VCaP (cell line): ENCODE data around the gene MINDY4.

Source experiments
- H3K27ac ChIP-seq: fragments of 450-650 bp; 2 replicates; pipeline ENCODE4 v1.5.1; 2017
- TF ChIP-seq, protein P1 (sequence below): fragments of 450-650 bp; conservative IDR thresholded peaks from 2 replicates; pipeline ENCODE4 v1.5.1; 2017; ENCODE audit warnings: mild to moderate bottlenecking, moderate library complexity

MINDY4 gene

DNA sequence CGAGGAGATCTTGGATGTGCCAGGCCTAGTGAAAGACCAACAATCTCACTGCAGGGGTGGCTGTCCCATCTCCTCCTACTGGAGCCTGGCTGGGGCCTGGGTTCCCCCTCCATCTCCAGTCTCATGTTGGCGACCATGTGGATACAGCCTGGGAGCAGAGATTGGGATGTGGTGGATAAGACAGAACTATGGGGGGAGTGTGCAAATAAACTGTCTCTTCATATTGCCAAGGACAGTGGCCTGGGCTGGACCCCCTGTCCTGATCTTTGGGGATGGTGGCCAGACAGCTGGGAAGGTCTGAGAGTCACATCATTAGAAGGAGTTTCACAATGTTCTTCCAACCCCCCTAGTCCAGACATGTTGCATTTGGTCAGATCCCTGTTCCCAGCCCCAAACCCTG, 5.8 kb upstream of the MINDY4 start:
- TF ChIP-seq, protein P1, sequence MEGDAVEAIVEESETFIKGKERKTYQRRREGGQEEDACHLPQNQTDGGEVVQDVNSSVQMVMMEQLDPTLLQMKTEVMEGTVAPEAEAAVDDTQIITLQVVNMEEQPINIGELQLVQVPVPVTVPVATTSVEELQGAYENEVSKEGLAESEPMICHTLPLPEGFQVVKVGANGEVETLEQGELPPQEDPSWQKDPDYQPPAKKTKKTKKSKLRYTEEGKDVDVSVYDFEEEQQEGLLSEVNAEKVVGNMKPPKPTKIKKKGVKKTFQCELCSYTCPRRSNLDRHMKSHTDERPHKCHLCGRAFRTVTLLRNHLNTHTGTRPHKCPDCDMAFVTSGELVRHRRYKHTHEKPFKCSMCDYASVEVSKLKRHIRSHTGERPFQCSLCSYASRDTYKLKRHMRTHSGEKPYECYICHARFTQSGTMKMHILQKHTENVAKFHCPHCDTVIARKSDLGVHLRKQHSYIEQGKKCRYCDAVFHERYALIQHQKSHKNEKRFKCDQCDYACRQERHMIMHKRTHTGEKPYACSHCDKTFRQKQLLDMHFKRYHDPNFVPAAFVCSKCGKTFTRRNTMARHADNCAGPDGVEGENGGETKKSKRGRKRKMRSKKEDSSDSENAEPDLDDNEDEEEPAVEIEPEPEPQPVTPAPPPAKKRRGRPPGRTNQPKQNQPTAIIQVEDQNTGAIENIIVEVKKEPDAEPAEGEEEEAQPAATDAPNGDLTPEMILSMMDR = no peak
- H3K27ac ChIP-seq = peak overlapping the region; percentile 24; the same call in 1 of the 2 replicates

DNA sequence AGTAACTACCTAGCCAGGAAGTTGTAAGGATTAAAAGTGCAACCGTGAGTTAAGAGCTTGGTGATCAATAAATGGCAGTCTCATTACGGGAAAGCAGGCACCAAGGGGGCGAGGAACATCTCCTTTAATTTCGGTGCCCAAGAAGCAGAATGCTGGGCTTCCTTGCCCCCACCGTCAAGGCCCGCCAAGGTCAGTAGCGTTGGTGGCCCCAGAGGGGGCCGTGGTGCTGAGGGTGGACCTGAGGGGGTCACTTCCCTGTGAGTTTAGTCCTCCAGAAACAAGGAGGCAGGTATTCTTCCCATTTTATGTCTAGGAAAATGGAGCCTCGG, 408 bp upstream of the MINDY4 start:
- TF ChIP-seq, protein P1 = no peak
- peak overlapping the region; percentile 80 for H3K27ac ChIP-seq

DNA sequence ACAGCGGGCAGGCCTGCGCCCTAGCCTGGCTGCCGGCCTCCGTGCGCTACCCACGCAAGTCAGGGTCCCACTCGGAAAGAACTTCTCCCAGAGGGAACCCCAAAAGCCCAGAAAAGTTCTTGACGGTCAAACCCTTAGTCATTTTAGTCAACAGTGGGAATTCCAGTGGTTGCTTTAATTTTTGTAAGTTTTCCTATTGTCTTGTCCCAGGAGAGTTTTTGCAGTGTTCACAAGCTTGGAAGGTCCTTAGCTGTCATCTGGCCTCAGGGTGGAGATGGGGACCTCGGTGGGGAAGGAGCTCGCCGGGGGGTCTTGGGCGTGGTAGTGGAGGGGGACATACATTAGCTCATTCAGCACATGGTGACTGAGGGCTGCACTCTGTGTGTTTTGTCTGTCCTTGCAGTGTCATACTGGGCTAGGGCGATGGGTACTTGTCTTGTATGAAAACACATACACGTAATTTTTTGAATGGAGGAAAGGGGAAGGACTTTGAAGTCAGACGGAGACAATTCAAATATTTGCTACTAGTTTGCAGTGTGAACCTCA, 736 bp downstream of the MINDY4 start:
- TF ChIP-seq, protein P1 = no peak
- peak overlapping the region; percentile 80 for H3K27ac ChIP-seq

DNA sequence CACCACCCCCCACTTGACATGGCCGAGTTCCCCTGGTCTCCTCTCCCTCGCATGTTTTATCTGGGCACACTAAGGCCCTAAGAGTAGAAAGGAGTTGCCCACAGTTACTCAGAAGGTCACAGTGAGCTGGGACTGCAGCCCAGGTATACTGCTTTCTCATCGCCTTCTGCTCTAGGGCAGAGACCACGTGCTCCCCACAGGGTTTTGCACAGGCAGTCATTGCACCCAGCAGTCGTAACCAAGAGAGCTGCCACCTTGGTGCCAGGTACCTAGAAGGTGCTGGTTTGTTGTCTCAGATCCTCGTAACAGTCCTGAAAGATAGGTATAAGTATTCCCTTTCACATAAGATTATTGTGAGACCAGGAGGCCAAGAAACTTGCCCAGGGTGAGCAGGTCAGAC, 1.8 kb downstream of the MINDY4 start:
- TF ChIP-seq, protein P1 = no peak
- peak overlapping the region; percentile 80; the same call in 1 of the 2 replicates for H3K27ac ChIP-seq

DNA sequence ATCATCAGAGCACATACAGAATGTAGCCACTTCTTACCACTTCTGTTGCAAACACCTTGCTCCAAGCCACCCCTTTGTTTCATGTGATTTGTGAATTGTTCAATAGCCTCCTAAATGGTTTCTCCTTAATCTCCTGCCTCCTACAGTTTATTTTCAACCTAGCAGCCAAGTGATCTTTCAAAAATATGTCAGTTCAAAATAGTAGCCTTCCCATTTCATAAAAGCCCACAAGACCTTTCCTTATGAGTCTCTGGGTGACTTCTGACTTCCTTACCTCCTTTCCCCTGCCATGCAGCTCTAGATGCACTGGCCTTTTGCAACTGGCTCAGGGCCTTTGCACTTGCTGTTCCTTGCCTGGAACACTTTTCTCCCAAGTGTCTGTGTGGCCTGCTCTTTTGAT, 4.8 kb downstream of the MINDY4 start:
- TF ChIP-seq, protein P1 = no peak
- no peak overlapping the region; the same call in 1 of the 2 replicates for H3K27ac ChIP-seq

DNA sequence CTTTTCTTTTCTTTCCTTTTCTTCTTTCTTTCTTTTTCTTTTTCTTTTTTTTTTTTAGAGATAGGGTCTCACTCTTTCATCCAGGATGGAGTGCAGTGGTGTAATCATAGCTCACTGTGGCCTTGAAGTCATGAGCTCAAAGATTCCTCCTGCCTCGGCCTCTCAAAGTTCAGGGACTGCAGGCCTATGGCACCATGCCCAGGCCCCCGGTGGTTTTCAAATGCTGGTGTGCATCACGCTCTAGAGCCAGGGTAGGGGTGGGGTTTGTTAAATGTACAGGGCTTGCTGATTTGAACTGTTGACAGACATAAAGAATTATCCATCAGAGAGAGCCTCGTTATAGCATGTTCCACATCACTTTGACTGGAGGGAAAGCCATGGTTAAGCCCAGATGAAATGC, 5.8 kb downstream of the MINDY4 start:
- peak overlapping the region; percentile 90 for H3K27ac ChIP-seq
- TF ChIP-seq, protein P1 = no peak

DNA sequence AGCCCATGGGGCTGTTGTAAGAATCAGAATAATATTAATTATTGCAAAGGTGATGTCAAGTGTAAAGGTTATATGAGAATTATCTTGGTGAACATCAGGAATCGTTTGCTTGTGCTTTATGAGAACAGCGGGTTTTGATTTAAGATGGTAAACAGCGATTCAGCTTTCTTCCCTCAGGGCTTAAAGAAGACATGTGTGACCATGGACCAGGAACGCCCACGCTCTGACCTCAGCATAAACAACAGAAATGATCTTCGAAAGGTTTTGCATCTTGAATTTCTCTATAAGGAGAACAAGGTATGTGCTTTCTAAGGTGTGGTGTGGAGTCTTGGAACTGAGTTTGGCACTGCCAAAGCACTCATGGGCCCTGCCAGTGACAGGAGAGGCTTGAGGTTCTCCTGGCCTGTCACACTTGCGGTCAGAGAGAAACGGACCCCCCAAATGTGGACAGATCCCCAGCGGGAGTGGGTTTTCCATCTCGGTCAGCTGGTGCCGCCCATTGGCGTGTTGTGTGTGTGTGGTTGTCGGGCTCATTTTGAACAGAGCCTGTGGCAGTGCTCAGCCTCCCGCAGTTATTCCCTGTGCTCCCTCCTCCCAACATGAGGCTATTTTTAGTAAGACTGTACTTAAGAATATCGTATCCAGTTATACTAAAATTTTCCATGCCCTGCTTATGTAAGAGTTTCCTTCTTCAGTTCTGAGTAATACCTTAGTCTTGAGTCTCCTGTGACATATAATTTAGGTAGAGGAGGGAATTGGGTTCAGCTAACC, 7.2 kb downstream of the MINDY4 start:
- H3K27ac ChIP-seq = peak overlapping the region; percentile 90
- TF ChIP-seq, protein P1 = no peak
